Endothelial cell of umbilical vein (primary cell): ENCODE results near the gene CRKL.

Source experiments
- EZH2 ChIP-seq: IDR thresholded peaks from 2 replicates; pipeline ENCODE4 v1.6.1; 2012; ENCODE audit warnings: borderline replicate concordance, low read depth, mild to moderate bottlenecking, moderate library complexity, low read length, inconsistent platforms; ENCODE audit not compliant: severe bottlenecking
- FOS ChIP-seq: IDR thresholded peaks from 2 replicates; pipeline ENCODE4 v1.6.1; 2011; ENCODE audit warnings: mild to moderate bottlenecking, low read length, moderate library complexity, borderline replicate concordance; ENCODE audit not compliant: insufficient read depth
- GATA2 ChIP-seq: IDR thresholded peaks from 2 replicates; pipeline ENCODE4 v1.7.0; 2011; ENCODE audit warnings: low read depth, mild to moderate bottlenecking, moderate library complexity, mixed read lengths, low read length; ENCODE audit not compliant: insufficient read length, insufficient read depth
- JUN ChIP-seq: IDR thresholded peaks from 2 replicates; pipeline ENCODE4 v1.6.1; 2011; ENCODE audit warnings: borderline replicate concordance, low read depth; ENCODE audit not compliant: insufficient read length, insufficient read depth
- MYC ChIP-seq: IDR thresholded peaks from one replicate; pipeline ENCODE4 v1.6.1; 2011; ENCODE audit warnings: mild to moderate bottlenecking, low read depth, low read length
- POLR2A ChIP-seq: IDR thresholded peaks from 2 replicates; pipeline ENCODE4 v1.6.1; 2012; ENCODE audit warnings: low read depth, mild to moderate bottlenecking, control low read depth, low read length
- POLR2AphosphoS5 ChIP-seq: IDR thresholded peaks from 2 replicates; pipeline ENCODE4 v1.6.1; 2012; ENCODE audit warnings: low read depth, mild to moderate bottlenecking, control low read depth, low read length, moderate library complexity; ENCODE audit not compliant: insufficient read depth
- TF ChIP-seq, protein P1 (sequence below), 2 donors: IDR thresholded peaks; 1 replicate in 1 of 2; 2 replicates in 1 of 2; pipeline ENCODE4 v1.5.1; 2011; ENCODE audit warnings: low read length in 2 of 2, mild to moderate bottlenecking in 2 of 2, moderate library complexity in 2 of 2, control low read depth in 1 of 2, inconsistent platforms in 1 of 2, low read depth in 1 of 2; ENCODE audit not compliant: insufficient read depth in 1 of 2; ENCODE audit errors: extremely low read depth in 1 of 2
- TF ChIP-seq, protein P2 (sequence below): IDR thresholded peaks from 2 replicates; pipeline ENCODE4 v1.6.1; 2011; ENCODE audit not compliant: insufficient read depth, insufficient read length

DNA sequence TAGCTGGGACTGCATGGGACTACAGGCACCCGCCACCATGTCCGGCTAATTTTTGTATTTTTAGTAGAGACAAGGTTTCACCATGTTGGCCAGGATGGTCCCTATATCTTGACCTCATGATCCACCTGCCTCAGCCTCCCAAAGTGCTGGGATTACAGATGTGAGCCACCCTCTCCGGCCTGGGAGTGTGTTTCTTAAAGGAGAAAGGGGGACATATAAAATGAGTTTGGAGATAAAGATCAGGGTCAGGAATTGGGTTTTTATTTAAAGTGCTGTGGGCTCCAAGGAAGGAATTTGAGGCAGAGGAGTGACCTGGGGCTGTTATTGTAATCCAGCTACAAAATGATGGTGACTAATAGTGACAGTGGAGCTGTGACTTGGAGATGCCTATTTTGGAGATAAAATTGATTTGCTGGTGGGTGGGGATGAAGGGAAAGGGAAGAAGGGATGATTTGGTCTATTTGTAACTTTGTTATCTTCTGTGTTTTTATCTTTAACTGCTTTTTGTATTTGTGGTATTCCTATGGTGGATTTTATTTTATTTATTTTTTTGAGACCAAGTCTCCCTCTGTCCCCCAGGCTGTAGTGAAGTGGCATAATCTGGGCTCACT lies 5.0 kb downstream of the CRKL start:
- TF ChIP-seq, protein P1, sequence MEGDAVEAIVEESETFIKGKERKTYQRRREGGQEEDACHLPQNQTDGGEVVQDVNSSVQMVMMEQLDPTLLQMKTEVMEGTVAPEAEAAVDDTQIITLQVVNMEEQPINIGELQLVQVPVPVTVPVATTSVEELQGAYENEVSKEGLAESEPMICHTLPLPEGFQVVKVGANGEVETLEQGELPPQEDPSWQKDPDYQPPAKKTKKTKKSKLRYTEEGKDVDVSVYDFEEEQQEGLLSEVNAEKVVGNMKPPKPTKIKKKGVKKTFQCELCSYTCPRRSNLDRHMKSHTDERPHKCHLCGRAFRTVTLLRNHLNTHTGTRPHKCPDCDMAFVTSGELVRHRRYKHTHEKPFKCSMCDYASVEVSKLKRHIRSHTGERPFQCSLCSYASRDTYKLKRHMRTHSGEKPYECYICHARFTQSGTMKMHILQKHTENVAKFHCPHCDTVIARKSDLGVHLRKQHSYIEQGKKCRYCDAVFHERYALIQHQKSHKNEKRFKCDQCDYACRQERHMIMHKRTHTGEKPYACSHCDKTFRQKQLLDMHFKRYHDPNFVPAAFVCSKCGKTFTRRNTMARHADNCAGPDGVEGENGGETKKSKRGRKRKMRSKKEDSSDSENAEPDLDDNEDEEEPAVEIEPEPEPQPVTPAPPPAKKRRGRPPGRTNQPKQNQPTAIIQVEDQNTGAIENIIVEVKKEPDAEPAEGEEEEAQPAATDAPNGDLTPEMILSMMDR (IDR thresholded peaks at IDR 0.05; ENCODE audit: extremely low read depth in 1 of 2, insufficient read depth in 1 of 2, low read depth in 1 of 2, low read length in 2 of 2): no peak
- TF ChIP-seq EZH2: no peak
- TF ChIP-seq POLR2A: no peak
- no peak for TF ChIP-seq POLR2AphosphoS5
- TF ChIP-seq MYC: no peak
- TF ChIP-seq, protein P2, sequence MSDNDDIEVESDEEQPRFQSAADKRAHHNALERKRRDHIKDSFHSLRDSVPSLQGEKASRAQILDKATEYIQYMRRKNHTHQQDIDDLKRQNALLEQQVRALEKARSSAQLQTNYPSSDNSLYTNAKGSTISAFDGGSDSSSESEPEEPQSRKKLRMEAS: no peak
- no peak for TF ChIP-seq JUN
- no peak for TF ChIP-seq GATA2
- no peak for TF ChIP-seq FOS
